ENCODE measurements around the gene AMIGO1.

The AMIGO1 gene

DNA sequence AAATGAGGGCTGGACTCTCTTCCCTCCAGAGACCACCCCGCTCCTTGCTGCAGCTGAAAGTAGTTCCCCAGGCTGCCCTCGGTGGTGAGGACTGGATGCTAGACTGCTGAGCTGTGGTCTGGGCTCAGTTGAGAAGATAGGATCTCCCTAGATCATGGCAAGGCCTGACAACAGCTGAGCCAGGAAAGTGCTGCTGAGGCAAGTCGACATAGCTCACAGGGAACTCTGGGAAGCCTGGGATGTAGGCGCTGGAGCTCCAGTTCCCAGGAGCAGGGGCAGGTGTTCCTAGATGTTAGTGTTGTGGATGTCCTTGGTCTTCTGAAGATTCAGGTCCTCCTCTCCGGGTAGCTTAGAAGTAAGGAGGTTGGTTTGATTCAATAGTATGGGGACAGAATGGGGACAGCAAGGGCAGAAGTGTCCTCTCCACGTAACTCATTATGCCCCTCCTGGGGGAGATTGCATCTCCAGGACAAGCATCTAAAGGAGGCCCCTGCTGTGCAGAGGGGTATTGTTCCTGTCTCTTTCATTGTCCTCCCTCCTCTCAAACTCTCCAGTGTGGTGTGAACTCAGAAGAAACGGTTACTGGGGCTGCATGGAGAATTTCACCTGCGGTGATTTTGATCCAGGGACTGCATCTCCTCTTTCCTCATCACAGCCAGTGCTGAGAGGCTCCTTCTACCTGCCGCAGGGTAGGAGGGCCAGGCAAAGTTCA is 11.9 kb downstream of the AMIGO1 start:
- no peak overlapping the region for H3K9ac ChIP-seq (ENCODE audit: low read depth, low read length)
- TF ChIP-seq EZH2 (IDR thresholded peaks at IDR 0.05; ENCODE audit: borderline replicate concordance, low read depth, low read length, severe bottlenecking) (no peak), CTCF (IDR thresholded peaks at IDR 0.05; ENCODE audit: borderline replicate concordance, extremely low read depth, low read length, poor library complexity, severe bottlenecking) (no peak)
- H3K9me3 ChIP-seq (ENCODE audit: insufficient read depth, low read length, severe bottlenecking): no peaks in the 10 kb centered on the region
- no peak for DNase-seq
- H3K27me3 ChIP-seq (ENCODE audit: insufficient read depth, low read length, poor library complexity): no peaks in the 10 kb centered on the region
- peaks cover 29% of the 10 kb centered on the region for H3K79me2 ChIP-seq (ENCODE audit: insufficient read depth, low read length)
- H4K20me1 ChIP-seq (ENCODE audit: insufficient read depth, low read length): peaks cover 22% of the 10 kb centered on the region
- no peak overlapping the region for H2AFZ ChIP-seq (ENCODE audit: low read depth, low read length)
- H3K36me3 ChIP-seq (ENCODE audit: insufficient read depth, low read length): peaks cover 58% of the 10 kb centered on the region
- no peak for ATAC-seq (ENCODE audit: insufficient read depth, low read depth)
- peaks cover 48% of the 10 kb centered on the region for H3K4me1 ChIP-seq (ENCODE audit: insufficient read depth, low read length)
- no peak overlapping the region for H3K27ac ChIP-seq (ENCODE audit: low read length)
- H3K4me2 ChIP-seq (ENCODE audit: insufficient read depth, low read length): no peak overlapping the region
- H3K4me3 ChIP-seq (ENCODE audit: low read depth in 1 of 2, low read length in 2 of 2): no peak overlapping the region

- H3K36me3 ChIP-seq (ENCODE audit: insufficient read depth, low read length): peaks cover 66% of the 10 kb centered on the region
- peak overlapping the region; percentile 76 for H3K4me2 ChIP-seq (ENCODE audit: insufficient read depth, low read length)
- peaks cover 29% of the 10 kb centered on the region for H3K79me2 ChIP-seq (ENCODE audit: insufficient read depth, low read length)
- no peak overlapping the region for H3K27ac ChIP-seq (ENCODE audit: low read length)
- no peaks in the 10 kb centered on the region for H3K27me3 ChIP-seq (ENCODE audit: insufficient read depth, low read length, poor library complexity)
- no peak overlapping the region for H3K9ac ChIP-seq (ENCODE audit: low read depth, low read length)
- H3K9me3 ChIP-seq (ENCODE audit: insufficient read depth, low read length, severe bottlenecking): no peaks in the 10 kb centered on the region
- peaks cover 30% of the 10 kb centered on the region for H3K4me1 ChIP-seq (ENCODE audit: insufficient read depth, low read length)
- TF ChIP-seq CTCF (IDR thresholded peaks at IDR 0.05; ENCODE audit: borderline replicate concordance, extremely low read depth, low read length, poor library complexity, severe bottlenecking): no peak
- no peak overlapping the region for H3K4me3 ChIP-seq (ENCODE audit: low read depth in 1 of 2, low read length in 2 of 2)
- ATAC-seq (ENCODE audit: insufficient read depth, low read depth) (no peak), DNase-seq (no peak)
- H2AFZ ChIP-seq (ENCODE audit: low read depth, low read length): no peak overlapping the region
- peaks cover 21% of the 10 kb centered on the region for H4K20me1 ChIP-seq (ENCODE audit: insufficient read depth, low read length)
These were observed 13.8 kb downstream of the AMIGO1 start for GRCh38 chr1:109495738-109496137.

- Histone ChIP-seq H3K27me3 (ENCODE audit: insufficient read depth, low read length, poor library complexity) (no peaks in the 10 kb centered on the region), H3K4me1 (ENCODE audit: insufficient read depth, low read length) (peaks cover 26% of the 10 kb centered on the region), H3K79me2 (ENCODE audit: insufficient read depth, low read length) (peaks cover 29% of the 10 kb centered on the region), H3K36me3 (ENCODE audit: insufficient read depth, low read length) (peaks cover 64% of the 10 kb centered on the region), H3K9me3 (ENCODE audit: insufficient read depth, low read length, severe bottlenecking) (no peaks in the 10 kb centered on the region), H2AFZ (ENCODE audit: low read depth, low read length) (peak within 1 kb of the TSS; percentile 88), H3K27ac (ENCODE audit: low read length) (peak within 1 kb of the TSS; percentile 79), H3K4me2 (ENCODE audit: insufficient read depth, low read length) (peak within 1 kb of the TSS; percentile 76), H4K20me1 (ENCODE audit: insufficient read depth, low read length) (peaks cover 14% of the 10 kb centered on the region), H3K9ac (ENCODE audit: low read depth, low read length) (peak within 1 kb of the TSS; percentile 59), H3K4me3 (ENCODE audit: low read depth in 1 of 2, low read length in 2 of 2) (peak within 1 kb of the TSS; percentile 65 to 74)
- TF ChIP-seq EZH2 (IDR thresholded peaks at IDR 0.05; ENCODE audit: borderline replicate concordance, low read depth, low read length, severe bottlenecking) (no peak), CTCF (IDR thresholded peaks at IDR 0.05; ENCODE audit: borderline replicate concordance, extremely low read depth, low read length, poor library complexity, severe bottlenecking) (peak; percentile 97)
- DNase-seq (peak; percentile 92), ATAC-seq (ENCODE audit: insufficient read depth, low read depth) (peak; percentile 90)
These were observed 15.6 kb downstream of the AMIGO1 start, which contains the start of gene CYB561D1 for GRCh38 chr1:109493805-109494539. CYB561D1 (plus strand) TSS chr1:109494094; CDS start chr1:109494140, 46 bp downstream.
